Breast epithelium (tissue), 3 donors: ENCODE measurements around the gene KIFC1.

Experiments used
- CTCF ChIP-seq, 3 donors: fragments of 450-650 bp; IDR thresholded peaks; one replicate each; pipeline ENCODE4 v1.5.1; 2016 to 2017; ENCODE audit warnings: antibody characterized with exemption in 3 of 3, mild to moderate bottlenecking in 3 of 3, moderate library complexity in 3 of 3
- POLR2A ChIP-seq: fragments of 450-650 bp; IDR thresholded peaks from one replicate; pipeline ENCODE4 v1.6.1; 2016; ENCODE audit warnings: antibody characterized with exemption, mild to moderate bottlenecking, moderate library complexity
- POLR2AphosphoS5 ChIP-seq, 3 donors: sonication (generic); formaldehyde crosslinking; IDR thresholded peaks; one replicate each; pipeline ENCODE4 v1.6.1; 2017; ENCODE audit warnings: antibody characterized with exemption in 3 of 3

- TF ChIP-seq CTCF (IDR thresholded peaks at IDR 0.05) (no peak), POLR2A (no peak), POLR2AphosphoS5 (IDR thresholded peaks at IDR 0.05) (no peak)
These were observed 29.7 kb downstream of the KIFC1 start for GRCh38 chr6:33421344-33421643.
